Activated CD4-positive, alpha-beta T cell treated with anti-CD3 and anti-CD28 coated beads, Interleukin-2, amount 10 ng/mL, durations not matched to agents 7 days and 5 days (primary cell): ENCODE results near the gene PRKX. TPM values are rescaled to one million over a fixed set of nuclear protein-coding genes. Genes with fewer than 3 reads are reported as not detected.
A peak's percentile ranks its signal among the peaks of the same experiment; 100 is the strongest.
"Not testable (repeated sequence)": the region's sequence is repeated elsewhere in the genome, so short reads cannot be mapped to it uniquely, and the experiment has no call there.

Experiments used
- CTCF ChIA-PET: fragments of 350-600 bp; sonication (Branson Sonifier 250); formaldehyde crosslinking; loops from one replicate; lab custom pipeline; 2021; ENCODE audit warnings: antibody characterized with exemption; lab: Charles Lee
- POLR2A ChIA-PET: fragments of 350-600 bp; sonication (Branson Sonifier 250); formaldehyde crosslinking; loops from one replicate; lab custom pipeline; 2021; ENCODE audit warnings: antibody characterized with exemption; lab: Charles Lee
- DNase-seq: peaks from one replicate; pipeline ENCODE4 v3.0.0-alpha.2; 2020
- H3K27ac Mint-ChIP-seq: one replicate; pipeline ENCODE4 v1.8.0; 2021; ENCODE audit warnings: mild to moderate bottlenecking, moderate library complexity, mixed read lengths
- H3K27me3 Mint-ChIP-seq: one replicate; pipeline ENCODE4 v1.8.0; 2021; ENCODE audit warnings: mixed read lengths
- H3K36me3 Mint-ChIP-seq: one replicate; pipeline ENCODE4 v1.8.0; 2021; ENCODE audit warnings: low read depth, mixed read lengths
- H3K4me1 Mint-ChIP-seq: one replicate; pipeline ENCODE4 v1.8.0; 2021; ENCODE audit warnings: mixed read lengths
- H3K4me3 Mint-ChIP-seq: one replicate; pipeline ENCODE4 v1.8.0; 2021; ENCODE audit warnings: mild to moderate bottlenecking, moderate library complexity, mixed read lengths
- H3K9me3 Mint-ChIP-seq: one replicate; pipeline ENCODE4 v1.8.0; 2021; ENCODE audit warnings: mixed read lengths
- total RNA-seq, 2 experiments: library from RNA; stranded (reverse); gene quantifications; one replicate each; pipeline ENCODE4 v1.2.3, GENCODE V29; 2021

The PRKX gene
- total RNA-seq, 2 experiments from 2014 or later, result 62.7 to 68.2 TPM

GRCh38 chrX:3703251-3703650, 10.2 kb downstream of the PRKX start:
- POLR2A ChIA-PET, H3K27me3 Mint-ChIP-seq, CTCF ChIA-PET, H3K4me3 Mint-ChIP-seq, H3K9me3 Mint-ChIP-seq, DNase-seq: not testable (repeated sequence)
- Mint-ChIP-seq H3K4me1 (peaks cover 72% of the 10 kb centered on the region), H3K27ac (peak overlapping the region; percentile 36), H3K36me3 (peaks cover 43% of the 10 kb centered on the region)

DNA sequence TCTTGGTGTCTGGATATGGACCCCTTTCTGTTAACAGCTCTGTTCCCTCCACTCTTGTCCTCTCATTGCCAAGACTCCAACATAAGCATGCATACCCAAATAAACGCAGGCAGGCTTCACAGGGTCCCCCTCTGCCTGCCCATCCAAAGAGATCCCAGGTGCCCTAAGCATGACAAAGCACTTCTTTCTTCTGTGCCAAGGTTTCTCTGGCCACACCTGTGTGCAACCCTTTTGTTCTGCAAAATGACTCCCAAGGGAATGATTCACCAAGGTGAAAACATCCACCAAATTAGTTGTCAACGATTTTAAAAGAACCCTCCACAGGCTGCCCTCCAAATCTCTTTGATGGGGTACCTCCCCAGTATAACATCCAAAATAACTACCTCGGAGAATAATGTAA, 11.4 kb downstream of the PRKX start:
- H3K4me3 Mint-ChIP-seq, H3K9me3 Mint-ChIP-seq, CTCF ChIA-PET, H3K27me3 Mint-ChIP-seq, DNase-seq, POLR2A ChIA-PET: not testable (repeated sequence)
- Mint-ChIP-seq H3K36me3 (peaks cover 42% of the 10 kb centered on the region), H3K27ac (peak overlapping the region; percentile 7), H3K4me1 (peaks cover 71% of the 10 kb centered on the region)

GRCh38 chrX:3701445-3701928, 12.0 kb downstream of the PRKX start:
- CTCF ChIA-PET, result interaction anchor here (3.4 kb wide), 1 partner anchor 11 kb away, joined by 13 read pairs; no protein-coding TSS in a partner anchor
- H3K9me3 Mint-ChIP-seq, H3K27me3 Mint-ChIP-seq, POLR2A ChIA-PET, DNase-seq, H3K4me3 Mint-ChIP-seq: not testable (repeated sequence)
- H3K4me1 Mint-ChIP-seq, result peaks cover 71% of the 10 kb centered on the region
- peak overlapping the region; percentile 57 for H3K27ac Mint-ChIP-seq
- peaks cover 37% of the 10 kb centered on the region for H3K36me3 Mint-ChIP-seq

DNA sequence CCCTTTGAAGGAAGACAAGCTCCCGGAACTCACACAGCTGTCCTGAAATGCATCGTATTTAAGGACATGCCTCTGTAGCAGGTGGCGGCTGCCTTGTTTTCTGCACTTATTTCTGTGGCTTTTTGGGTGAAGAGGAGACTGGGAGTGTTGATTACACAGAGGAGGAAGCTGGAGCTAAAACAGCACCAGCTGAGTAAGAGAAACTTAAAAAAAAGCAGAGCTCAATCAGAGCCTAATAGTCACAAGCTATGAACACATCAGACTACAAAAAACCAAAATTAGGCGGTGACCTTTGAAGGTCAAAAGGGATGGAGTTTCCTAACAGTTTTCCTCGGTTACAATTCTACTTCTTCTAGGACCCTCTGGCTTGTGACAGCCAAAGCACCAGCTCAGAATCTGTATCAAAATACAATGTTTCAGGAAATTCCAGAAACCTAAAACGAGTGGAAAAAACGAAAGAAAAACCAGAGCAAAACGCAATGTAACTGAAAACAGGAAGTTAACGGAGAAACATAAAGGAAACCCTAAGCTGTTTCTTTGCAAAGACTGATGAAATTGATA, 13.5 kb downstream of the PRKX start:
- Mint-ChIP-seq H3K27ac (peak overlapping the region; percentile 95), H3K4me1 (peaks cover 73% of the 10 kb centered on the region), H3K27me3 (no peaks in the 10 kb centered on the region), H3K4me3 (peak overlapping the region; percentile 80), H3K9me3 (no peaks in the 10 kb centered on the region), H3K36me3 (peaks cover 34% of the 10 kb centered on the region)
- POLR2A ChIA-PET, result no interaction called here
- CTCF ChIA-PET, result interaction anchor here (0.9 to 3.4 kb wide), 8 partner anchors 9 to 88 kb away, joined by 3 to 13 read pairs (median 3); no protein-coding TSS in a partner anchor
- DNase-seq, result peak; percentile 15

- Mint-ChIP-seq H3K27ac (no peak overlapping the region), H3K9me3 (no peaks in the 10 kb centered on the region), H3K4me3 (no peak overlapping the region), H3K36me3 (peaks cover 27% of the 10 kb centered on the region), H3K4me1 (peaks cover 64% of the 10 kb centered on the region), H3K27me3 (no peaks in the 10 kb centered on the region)
- DNase-seq, result no peak
- POLR2A ChIA-PET, result no interaction called here
- CTCF ChIA-PET, result interaction anchor here (1.1 kb wide), 1 partner anchor 12 kb away, joined by 4 read pairs; no protein-coding TSS in a partner anchor
These were observed 15.7 kb downstream of the PRKX start for GRCh38 chrX:3697701-3698279.

DNA sequence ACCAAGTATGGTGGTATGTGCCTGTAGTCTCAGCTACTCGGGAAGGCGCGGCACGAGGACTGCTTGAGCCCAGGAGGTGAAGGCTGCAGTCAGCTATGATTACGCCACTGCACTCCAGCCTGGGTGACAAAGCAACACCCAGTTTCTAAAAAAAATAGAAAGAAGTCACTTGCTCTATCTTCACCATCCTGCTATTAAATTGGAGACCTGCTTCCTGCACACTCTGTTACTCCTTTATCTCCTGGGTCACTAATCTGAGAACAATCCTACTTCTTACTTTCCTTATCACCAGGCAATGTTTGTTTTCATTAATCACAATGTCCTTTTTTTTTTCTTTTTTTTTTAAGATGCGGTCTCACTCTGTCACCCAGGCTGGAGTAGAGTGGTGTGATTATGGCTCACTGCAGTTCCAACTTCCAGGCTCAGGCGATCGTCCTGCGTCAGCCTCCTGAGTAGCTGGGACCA, 16.2 kb downstream of the PRKX start:
- H3K4me1 Mint-ChIP-seq, result peaks cover 63% of the 10 kb centered on the region
- H3K9me3 Mint-ChIP-seq, result no peaks in the 10 kb centered on the region
- H3K36me3 Mint-ChIP-seq, result peaks cover 26% of the 10 kb centered on the region
- H3K4me3 Mint-ChIP-seq, result no peak overlapping the region
- no peak for DNase-seq
- no peaks in the 10 kb centered on the region for H3K27me3 Mint-ChIP-seq
- no peak overlapping the region for H3K27ac Mint-ChIP-seq
- POLR2A ChIA-PET, result no interaction called here
- CTCF ChIA-PET, result interaction anchor here (1.1 kb wide), 1 partner anchor 11 kb away, joined by 4 read pairs; no protein-coding TSS in a partner anchor

DNA sequence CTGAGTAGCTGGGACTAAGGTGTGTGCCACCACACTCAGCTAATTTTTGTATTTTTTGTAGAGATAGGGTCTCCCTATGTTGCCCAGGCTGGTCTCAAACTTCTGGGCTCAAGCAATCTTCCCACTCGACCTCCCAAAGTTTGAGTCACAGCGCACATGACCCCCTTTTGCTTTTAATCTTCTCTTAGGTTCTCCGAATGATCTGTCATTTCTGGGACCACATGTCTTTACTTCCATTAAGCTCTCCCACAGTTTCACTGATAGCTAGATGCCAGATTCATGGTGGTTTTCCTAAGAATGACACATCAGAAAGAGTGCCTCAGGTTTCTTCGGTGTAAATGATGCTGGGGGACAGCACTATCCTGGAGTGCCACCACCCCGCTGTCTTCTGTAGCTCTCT, 17.9 kb downstream of the PRKX start:
- no peaks in the 10 kb centered on the region for H3K9me3 Mint-ChIP-seq
- H3K4me1 Mint-ChIP-seq, result peaks cover 55% of the 10 kb centered on the region
- peaks cover 22% of the 10 kb centered on the region for H3K36me3 Mint-ChIP-seq
- DNase-seq, result no peak
- CTCF ChIA-PET, result interaction anchor here (1.0 to 1.6 kb wide), 5 partner anchors 37 to 114 kb away, joined by 3 read pairs; no protein-coding TSS in a partner anchor
- peak overlapping the region; percentile 50 for H3K27ac Mint-ChIP-seq
- H3K27me3 Mint-ChIP-seq, result no peaks in the 10 kb centered on the region
- no peak overlapping the region for H3K4me3 Mint-ChIP-seq
- POLR2A ChIA-PET, result no interaction called here

DNA sequence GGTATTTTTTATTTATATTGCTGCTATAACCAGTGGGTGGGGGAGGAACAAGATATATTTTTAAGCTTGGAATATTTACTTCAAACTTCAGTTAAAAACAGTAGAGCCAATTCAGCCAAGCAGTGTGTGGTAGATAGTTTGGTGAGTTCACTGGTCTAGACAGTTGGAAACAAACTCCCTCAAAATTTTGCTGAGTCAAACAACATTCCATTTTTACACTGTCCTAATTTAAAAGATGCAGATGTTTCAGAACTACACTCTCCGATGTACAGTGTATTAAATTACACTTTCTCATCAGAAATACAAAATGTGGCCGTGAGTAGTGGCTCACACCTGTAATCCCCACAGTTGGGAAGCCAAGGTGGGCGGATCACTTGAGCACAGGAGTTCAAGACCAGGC, 23.3 kb downstream of the PRKX start:
- Mint-ChIP-seq H3K4me3 (no peak overlapping the region), H3K27ac (no peak overlapping the region), H3K36me3 (peaks cover 14% of the 10 kb centered on the region), H3K9me3 (no peaks in the 10 kb centered on the region), H3K4me1 (peaks cover 22% of the 10 kb centered on the region), H3K27me3 (no peaks in the 10 kb centered on the region)
- no peak for DNase-seq
- POLR2A ChIA-PET, result no interaction called here
- CTCF ChIA-PET, result interaction anchor here (1.2 to 3.0 kb wide), 2 partner anchors 10 to 11 kb away, joined by 3 to 13 read pairs; no protein-coding TSS in a partner anchor

DNA sequence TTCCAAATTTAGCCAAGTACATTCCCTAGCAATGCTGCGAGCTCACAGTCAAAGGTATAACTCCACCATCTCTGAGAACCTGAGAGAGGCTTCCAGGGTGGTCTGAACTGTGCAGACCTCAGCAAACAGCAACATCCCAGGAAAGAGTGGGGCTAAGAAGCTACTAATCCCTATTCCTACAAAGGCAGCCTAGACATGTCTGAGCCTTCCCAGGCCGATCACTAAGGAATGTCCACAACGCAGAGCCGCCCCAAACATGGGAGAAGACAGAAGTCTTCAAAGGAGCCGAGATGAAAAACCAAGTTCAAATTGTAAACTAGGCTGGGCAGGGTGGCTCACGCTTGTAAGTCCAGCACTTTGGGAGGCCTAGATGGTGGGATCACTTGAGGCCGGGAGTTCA, 30.2 kb downstream of the PRKX start:
- H3K27me3 Mint-ChIP-seq, result not testable (repeated sequence)

DNA sequence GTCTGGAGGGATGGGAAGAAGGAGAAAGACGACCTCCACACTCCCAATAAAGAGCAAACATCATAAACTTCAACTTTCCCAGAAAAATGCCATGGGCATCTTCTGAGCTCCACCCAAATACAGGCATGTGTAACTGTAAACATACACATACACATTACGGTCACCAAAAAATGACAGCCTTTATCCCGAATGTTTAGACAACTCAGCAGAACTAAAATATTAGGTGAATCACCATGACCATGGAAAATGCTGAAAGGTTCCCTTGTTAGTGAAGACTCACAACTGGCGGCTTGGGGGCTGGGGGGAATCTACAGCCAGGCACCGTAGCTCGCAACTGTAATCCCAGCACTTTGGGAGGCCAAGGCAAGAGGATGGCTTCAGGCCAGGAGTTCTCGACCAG, 33.0 kb downstream of the PRKX start:
- no peaks in the 10 kb centered on the region for H3K9me3 Mint-ChIP-seq
- DNase-seq, result no peak
- no peak overlapping the region for H3K27ac Mint-ChIP-seq
- CTCF ChIA-PET, result no interaction called here
- peaks cover 27% of the 10 kb centered on the region for H3K4me1 Mint-ChIP-seq
- POLR2A ChIA-PET, result no interaction called here
- H3K36me3 Mint-ChIP-seq, result peaks cover 14% of the 10 kb centered on the region
- H3K27me3 Mint-ChIP-seq, result no peaks in the 10 kb centered on the region
- no peak overlapping the region for H3K4me3 Mint-ChIP-seq

More for the DNA sequence above, 30.2 kb downstream of the PRKX start:
- POLR2A ChIA-PET, DNase-seq, H3K9me3 Mint-ChIP-seq, H3K27ac Mint-ChIP-seq, H3K4me3 Mint-ChIP-seq, H3K36me3 Mint-ChIP-seq, CTCF ChIA-PET: not testable (repeated sequence)
- H3K4me1 Mint-ChIP-seq, result peaks cover 15% of the 10 kb centered on the region

DNA sequence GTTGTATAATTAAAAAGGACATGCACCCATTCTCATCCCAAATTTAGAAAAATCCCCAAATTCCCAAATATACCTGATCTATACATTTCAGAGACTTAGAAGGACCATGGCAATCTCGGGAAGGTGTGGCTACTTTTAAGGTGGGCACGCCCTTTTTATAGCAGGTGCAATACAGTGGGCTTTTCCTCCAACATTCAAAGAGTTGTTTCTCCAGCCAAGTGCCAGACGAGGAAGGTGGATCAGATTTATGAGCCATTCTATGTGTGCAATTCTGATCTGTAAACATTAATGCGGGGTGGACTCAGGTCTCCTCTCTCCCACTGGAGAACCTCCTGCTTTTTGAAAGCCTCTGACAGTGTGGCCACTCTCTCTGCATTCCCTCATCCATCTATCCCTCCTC, 33.8 kb downstream of the PRKX start:
- CTCF ChIA-PET, result no interaction called here
- H3K4me3 Mint-ChIP-seq, result no peak overlapping the region
- peaks cover 20% of the 10 kb centered on the region for H3K36me3 Mint-ChIP-seq
- no peaks in the 10 kb centered on the region for H3K9me3 Mint-ChIP-seq
- H3K27ac Mint-ChIP-seq, result no peak overlapping the region
- H3K27me3 Mint-ChIP-seq, result no peaks in the 10 kb centered on the region
- no peak for DNase-seq
- H3K4me1 Mint-ChIP-seq, result peaks cover 25% of the 10 kb centered on the region
- POLR2A ChIA-PET, result no interaction called here

DNA sequence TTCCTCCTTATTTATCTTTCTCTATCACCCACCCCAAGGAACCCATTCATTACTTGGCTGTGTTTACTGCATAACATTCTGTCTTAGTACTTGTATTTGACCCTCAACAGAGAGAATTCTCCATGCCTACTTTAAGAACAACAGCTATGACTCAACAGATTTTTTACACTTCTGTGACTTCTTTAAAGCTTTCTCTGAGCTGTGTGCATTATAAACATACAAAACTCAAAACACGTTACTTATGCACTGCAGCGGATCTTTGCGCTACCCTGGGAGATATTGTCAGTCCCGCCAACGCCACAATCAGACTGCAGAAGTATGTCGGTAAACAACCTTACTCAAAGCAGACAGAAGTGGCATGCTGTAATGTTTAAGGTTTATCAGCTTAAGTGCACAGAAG, 35.1 kb downstream of the PRKX start:
- Mint-ChIP-seq H3K27me3 (no peaks in the 10 kb centered on the region), H3K9me3 (no peaks in the 10 kb centered on the region), H3K4me3 (no peak overlapping the region), H3K36me3 (peaks cover 31% of the 10 kb centered on the region), H3K4me1 (peaks cover 25% of the 10 kb centered on the region), H3K27ac (no peak overlapping the region)
- no peak for DNase-seq
- ChIA-PET POLR2A (no interaction called here), CTCF (interaction anchor here (1.3 kb wide), 2 partner anchors 13 to 27 kb away, joined by 3 read pairs; no protein-coding TSS in a partner anchor)

- no peak for DNase-seq
- H3K4me3 Mint-ChIP-seq, result no peak overlapping the region
- H3K36me3 Mint-ChIP-seq, result peaks cover 47% of the 10 kb centered on the region
- H3K27me3 Mint-ChIP-seq, result no peaks in the 10 kb centered on the region
- H3K27ac Mint-ChIP-seq, result no peak overlapping the region
- CTCF ChIA-PET, result no interaction called here
- POLR2A ChIA-PET, result no interaction called here
- peaks cover 25% of the 10 kb centered on the region for H3K4me1 Mint-ChIP-seq
- no peaks in the 10 kb centered on the region for H3K9me3 Mint-ChIP-seq
These were observed 38.6 kb downstream of the PRKX start for GRCh38 chrX:3674881-3675280.
